B cell (primary cell): ENCODE data around the gene USP1. TPM values are rescaled to one million over a fixed set of nuclear protein-coding genes. Genes with fewer than 3 reads are reported as not detected.

Source experiments
- ATAC-seq: fragments of 200-7000 bp; cut with Tn5 transposase; one replicate; pipeline ENCODE4 v1.10.0; 2021; ENCODE audit warnings: low read depth, mild to moderate bottlenecking, moderate number of reproducible peaks, moderate library complexity
- CTCF ChIA-PET: fragments of 350-600 bp; sonication (Branson Sonifier 250); formaldehyde crosslinking; loops from one replicate; lab custom pipeline; 2021; ENCODE audit warnings: antibody characterized with exemption, inconsistent platforms; lab: Charles Lee
- POLR2A ChIA-PET: fragments of 350-600 bp; sonication (Branson Sonifier 250); formaldehyde crosslinking; loops from one replicate; lab custom pipeline; 2021; ENCODE audit warnings: antibody characterized with exemption; lab: Charles Lee
- DNase-seq: peaks from one replicate; pipeline ENCODE4 v3.0.0; 2013
- H2AFZ ChIP-seq: 2 replicates; pipeline ENCODE4 v1.6.1; 2012; ENCODE audit warnings: mild to moderate bottlenecking, low read depth, low read length; ENCODE audit not compliant: insufficient read depth, poor library complexity, severe bottlenecking
- H3K27ac ChIP-seq, 2 donors: 1 replicate in 1 of 2; 2 replicates in 1 of 2; pipeline ENCODE4 v1.5.1; 2012 to 2013; ENCODE audit warnings: low read length in 2 of 2, mild to moderate bottlenecking in 2 of 2, moderate library complexity in 1 of 2
- H3K27me3 ChIP-seq, 4 experiments: fragments of 200-600 bp in 1 of 4; sonication (generic) in 1 of 4; replicated peaks in 1 of 4; 1 replicate in 2 of 4; 2 replicates in 2 of 4; pipeline versions ENCODE4 v1.6.1 to v1.7.0; 2013 to 2016; ENCODE audit warnings: low read length in 3 of 4, mild to moderate bottlenecking in 2 of 4, mixed read lengths in 1 of 4, moderate library complexity in 1 of 4; ENCODE audit not compliant: insufficient read depth in 4 of 4, control insufficient read depth in 3 of 4; ENCODE audit errors: control extremely low read depth in 1 of 4
- H3K36me3 ChIP-seq, 2 experiments: replicated peaks in 1 of 2; 1 replicate in 1 of 2; 2 replicates in 1 of 2; pipeline versions ENCODE4 v1.6.1 to v1.7.1; 2013; ENCODE audit warnings: low read length in 1 of 2; ENCODE audit not compliant: insufficient read depth in 2 of 2, control insufficient read depth in 1 of 2; ENCODE audit errors: control extremely low read depth in 1 of 2, extremely low read depth in 1 of 2
- H3K4me1 ChIP-seq, 2 donors: fragments of 200-600 bp in 1 of 2; sonication (generic) in 1 of 2; 1 replicate in 1 of 2; 2 replicates in 1 of 2; pipeline versions ENCODE4 v1.5.1 to v1.6.1; 2013 to 2017; ENCODE audit warnings: low read length in 2 of 2; ENCODE audit not compliant: control insufficient read depth in 2 of 2, insufficient read depth in 2 of 2
- H3K4me2 ChIP-seq: replicated peaks from 2 replicates; pipeline ENCODE3; 2012; ENCODE audit warnings: mild to moderate bottlenecking, low read depth, low read length; ENCODE audit not compliant: poor library complexity, severe bottlenecking
- H3K4me3 ChIP-seq, 5 experiments: fragments of 200-600 bp in 1 of 5; sonication (generic) in 1 of 5; 1 replicate in 3 of 5; 2 replicates in 2 of 5; pipeline versions ENCODE4 v1.5.1 to v1.7.0; 2011 to 2016; ENCODE audit warnings: low read length in 4 of 5, mild to moderate bottlenecking in 4 of 5, low read depth in 2 of 5, control low read depth in 1 of 5, moderate library complexity in 1 of 5; ENCODE audit not compliant: insufficient read depth in 1 of 5; ENCODE audit errors: control extremely low read depth in 1 of 5, extremely low read depth in 1 of 5
- H3K79me2 ChIP-seq: fragments of 200-600 bp; sonication (generic); one replicate; pipeline ENCODE4 v1.6.0; 2016; ENCODE audit warnings: low read length; ENCODE audit not compliant: control insufficient read depth, insufficient read depth
- H3K9ac ChIP-seq: fragments of 200-600 bp; sonication (generic); 2 replicates; pipeline ENCODE4 v1.6.1; 2017; ENCODE audit warnings: mild to moderate bottlenecking, low read length, moderate library complexity
- H3K9me3 ChIP-seq, 3 donors: one replicate each; pipeline versions ENCODE4 v1.6.1 to v1.7.1; 2013; ENCODE audit warnings: low read length in 2 of 3; ENCODE audit not compliant: control insufficient read depth in 2 of 3, insufficient read depth in 1 of 3; ENCODE audit errors: control extremely low read depth in 1 of 3
- H4K20me1 ChIP-seq: 2 replicates; pipeline ENCODE4 v1.6.0; 2012; ENCODE audit warnings: mild to moderate bottlenecking, low read length; ENCODE audit not compliant: insufficient read depth, control insufficient read depth, poor library complexity, severe bottlenecking
- H3K27ac Mint-ChIP-seq: one replicate; pipeline ENCODE4 v1.8.0; 2021; ENCODE audit warnings: mixed read lengths
- H3K27me3 Mint-ChIP-seq: one replicate; pipeline ENCODE4 v1.8.0; 2021; ENCODE audit warnings: mixed read lengths
- H3K4me1 Mint-ChIP-seq: one replicate; pipeline ENCODE4 v1.8.0; 2021; ENCODE audit warnings: mixed read lengths
- H3K4me3 Mint-ChIP-seq: one replicate; pipeline ENCODE4 v1.8.0; 2021; ENCODE audit warnings: mixed read lengths
- H3K9me3 Mint-ChIP-seq: one replicate; pipeline ENCODE4 v1.8.0; 2022; ENCODE audit warnings: mixed read lengths; ENCODE audit not compliant: insufficient read depth
- CTCF ChIP-seq: fragments of 200-600 bp; IDR thresholded peaks from one replicate; pipeline ENCODE4 v1.8.0; 2022; ENCODE audit warnings: antibody characterized with exemption, mild to moderate bottlenecking
- EZH2 ChIP-seq: IDR thresholded peaks from 2 replicates; pipeline ENCODE4 v1.6.1; 2012; ENCODE audit warnings: borderline replicate concordance, low read depth, mild to moderate bottlenecking, moderate library complexity, low read length; ENCODE audit not compliant: insufficient read depth, poor library complexity, severe bottlenecking
- WGBS: methylation state at CpG from one replicate; pipeline ENCODE4 v1.1.5; 2013; ENCODE audit warnings: missing lambda C conversion rate; ENCODE audit not compliant: insufficient coverage; 5-methylcytosine and 5-hydroxymethylcytosine counted together
- intact Hi-C: fragments of 100-400 bp; cut with micrococcal nuclease; formaldehyde crosslinking; loops from one replicate; pipeline ENCODE4 v1.10.0; 2022
- polyA plus RNA-seq: library from polyadenylated mRNA; depleted of rRNA; stranded (reverse); fragments of >200 nt; gene quantifications from 2 replicates; pipeline ENCODE4 v1.2.3, GENCODE V29; 2012
- total RNA-seq, 2 donors: library from RNA; stranded (reverse); fragments of 120-200 nt in 1 of 2; gene quantifications; 1 replicate in 1 of 2; 2 replicates in 1 of 2; pipeline versions ENCODE4 v1.2.3 to v1.2.4, GENCODE V29; 2013 to 2022

Gene USP1
- total and polyA plus RNA-seq, 2 donors (not counting 1 experiment from before 2014, with no cell fraction given) = 6.1 to 32.7 TPM

DNA sequence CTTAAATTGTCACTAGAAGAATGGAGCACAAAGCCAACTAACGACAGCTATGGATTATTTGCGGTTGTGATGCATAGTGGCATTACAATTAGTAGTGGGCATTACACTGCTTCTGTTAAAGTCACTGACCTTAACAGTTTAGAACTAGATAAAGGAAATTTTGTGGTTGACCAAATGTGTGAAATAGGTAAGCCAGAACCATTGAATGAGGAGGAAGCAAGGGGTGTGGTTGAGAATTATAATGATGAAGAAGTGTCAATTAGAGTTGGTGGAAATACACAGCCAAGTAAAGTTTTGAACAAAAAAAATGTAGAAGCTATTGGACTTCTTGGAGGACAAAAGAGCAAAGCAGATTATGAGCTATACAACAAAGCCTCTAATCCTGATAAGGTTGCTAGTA is 13.5 kb downstream of the USP1 start:
- Histone ChIP-seq H3K27ac (no peak overlapping the region), H3K36me3 (peaks cover 19 to 59% of the 10 kb centered on the region in 2 experiments), H3K9me3 (peaks cover 0 to 2% (median 0%) of the 10 kb centered on the region in 3 donors), H2AFZ (no peak overlapping the region), H4K20me1 (no peaks in the 10 kb centered on the region), H3K4me1 (no peaks in the 10 kb centered on the region), H3K4me3 (no peak overlapping the region), H3K27me3 (no peaks in the 10 kb centered on the region), H3K79me2 (peaks cover 5% of the 10 kb centered on the region), H3K9ac (no peak overlapping the region), H3K4me2 (no peak overlapping the region)
- intact Hi-C loops = no loop called here
- WGBS = no CpG with 5 or more reads among the region's 2 CpGs
- no peak for ATAC-seq
- no peak for DNase-seq
- ChIA-PET CTCF (no interaction called here), POLR2A (no interaction called here)
- Mint-ChIP-seq H3K27ac (no peak overlapping the region), H3K4me1 (no peaks in the 10 kb centered on the region), H3K4me3 (no peak overlapping the region), H3K9me3 (no peaks in the 10 kb centered on the region), H3K27me3 (no peaks in the 10 kb centered on the region)
- TF ChIP-seq EZH2 = no peak
- no peak for TF ChIP-seq CTCF

DNA sequence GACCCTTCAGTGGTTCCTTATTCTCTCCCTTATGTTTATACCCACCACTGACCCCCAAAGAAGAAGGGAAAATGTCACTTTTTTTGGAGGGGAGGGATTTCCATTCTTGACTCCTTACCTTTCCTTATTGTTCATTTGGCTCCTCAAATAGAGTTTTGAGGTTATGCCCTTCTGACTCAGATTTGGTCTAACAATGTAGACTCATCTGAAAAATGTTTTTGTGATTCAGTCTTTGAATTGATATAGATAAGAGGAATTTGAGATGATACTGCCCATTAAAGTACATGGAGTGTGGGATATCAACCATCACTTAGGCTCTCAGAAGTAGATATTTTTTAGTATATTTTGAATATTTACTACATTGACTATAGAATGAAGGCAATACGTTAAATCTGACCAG is 16.1 kb downstream of the USP1 start:
- 100% methylated on average over 1 of the region's 1 CpG for WGBS
- Histone ChIP-seq H3K4me2 (no peak overlapping the region), H3K4me3 (no peak overlapping the region), H3K79me2 (no peaks in the 10 kb centered on the region), H3K9me3 (peaks cover 0 to 2% (median 0%) of the 10 kb centered on the region in 3 donors), H3K36me3 (peaks cover 11 to 47% of the 10 kb centered on the region in 2 experiments), H3K9ac (no peak overlapping the region), H2AFZ (no peak overlapping the region), H3K4me1 (no peaks in the 10 kb centered on the region), H4K20me1 (no peaks in the 10 kb centered on the region), H3K27me3 (no peaks in the 10 kb centered on the region), H3K27ac (no peak overlapping the region)
- no peaks in the 10 kb centered on the region for H3K9me3 Mint-ChIP-seq
- intact Hi-C loops = no loop called here
- no peaks in the 10 kb centered on the region for H3K27me3 Mint-ChIP-seq
- H3K4me1 Mint-ChIP-seq = no peaks in the 10 kb centered on the region
- ChIA-PET CTCF (no interaction called here), POLR2A (no interaction called here)
- no peak for TF ChIP-seq CTCF
- no peak for TF ChIP-seq EZH2
- DNase-seq (no peak), ATAC-seq (no peak)
- H3K4me3 Mint-ChIP-seq = no peak overlapping the region
- H3K27ac Mint-ChIP-seq = no peak overlapping the region
